Measurements from ENCODE around the gene IL31RA. TPM values are rescaled to one million over a fixed set of nuclear protein-coding genes. Genes with fewer than 3 reads are reported as not detected.

Gene IL31RA
- total RNA-seq, 1 experiment from 2014 or later, result 3.2 TPM

DNA sequence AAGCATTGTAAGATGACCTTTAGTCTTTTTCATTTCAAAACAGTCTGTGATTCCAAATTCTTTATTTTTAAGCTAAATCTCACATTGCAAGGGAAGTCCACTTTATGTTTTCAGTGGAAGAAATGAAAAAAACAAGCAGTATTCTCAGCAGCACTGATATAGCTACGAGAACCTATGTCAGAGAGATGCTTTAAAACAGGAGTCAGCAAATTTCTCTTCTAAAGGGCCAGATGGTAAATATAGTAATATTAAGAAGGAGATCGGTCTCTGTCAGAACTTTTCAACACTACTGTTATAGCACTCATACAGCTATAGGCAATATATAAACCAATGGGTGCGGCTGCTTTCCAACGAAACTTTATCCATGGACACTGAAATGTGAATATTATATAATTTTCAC lies 18.7 kb downstream of the IL31RA start:
- intact Hi-C loops (cut with micrococcal nuclease; ENCODE audit: unreplicated experiment), result no loop called here
- BruUV-seq (replicated peaks), result no TSS peak
- Mint-ChIP-seq H3K36me3 (ENCODE audit: insufficient read depth, unreplicated experiment) (peaks cover 3% of the 10 kb centered on the region), H3K27ac (ENCODE audit: unreplicated experiment) (no peak overlapping the region), H3K4me3 (ENCODE audit: low read depth, unreplicated experiment) (no peak overlapping the region), H3K4me1 (ENCODE audit: low read depth, unreplicated experiment) (peaks cover 7% of the 10 kb centered on the region), H3K9me3 (ENCODE audit: low read depth, unreplicated experiment) (no peaks in the 10 kb centered on the region), H3K27me3 (ENCODE audit: unreplicated experiment) (no peaks in the 10 kb centered on the region)
- CTCF ChIA-PET, result interaction anchor here (2.4 kb wide), 1 partner anchor 18 kb away, joined by 11 read pairs; the partner anchor contains the start of gene IL31RA
- no peak for DNase-seq
- no peak for TF ChIP-seq CTCF (IDR thresholded peaks at IDR 0.05; ENCODE audit: unreplicated experiment)

DNA sequence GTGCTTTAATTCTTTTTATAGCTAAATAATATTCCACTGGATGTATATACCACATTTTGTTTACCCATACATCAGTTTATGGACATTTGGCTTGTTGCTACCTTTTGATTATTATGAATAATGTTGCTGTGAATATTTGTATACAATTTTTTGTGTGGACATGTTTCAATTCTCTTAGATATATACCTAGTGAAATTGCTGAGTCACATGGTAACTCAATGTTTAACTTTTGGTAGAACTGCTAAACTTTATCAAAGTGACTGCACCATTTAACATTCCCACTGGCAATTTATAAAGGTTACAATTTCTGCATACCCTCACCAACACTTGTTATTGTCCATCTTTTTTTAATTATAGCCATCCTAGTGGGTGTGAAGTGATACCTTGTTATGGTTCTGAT lies 22.1 kb downstream of the IL31RA start:
- TF ChIP-seq CTCF (IDR thresholded peaks at IDR 0.05; ENCODE audit: unreplicated experiment), result no peak
- intact Hi-C loops (cut with micrococcal nuclease; ENCODE audit: unreplicated experiment), result no loop called here
- no peak overlapping the region for H3K27ac Mint-ChIP-seq (ENCODE audit: unreplicated experiment)
- H3K4me3 Mint-ChIP-seq (ENCODE audit: low read depth, unreplicated experiment), result no peak overlapping the region
- H3K9me3 Mint-ChIP-seq (ENCODE audit: low read depth, unreplicated experiment), result peaks cover 4% of the 10 kb centered on the region
- no peaks in the 10 kb centered on the region for H3K4me1 Mint-ChIP-seq (ENCODE audit: low read depth, unreplicated experiment)
- no peaks in the 10 kb centered on the region for H3K27me3 Mint-ChIP-seq (ENCODE audit: unreplicated experiment)
- DNase-seq, result no peak
- CTCF ChIA-PET, result no interaction called here
- H3K36me3 Mint-ChIP-seq (ENCODE audit: insufficient read depth, unreplicated experiment), result peaks cover 3% of the 10 kb centered on the region
- BruUV-seq (replicated peaks), result no TSS peak

GRCh38 chr5:55877655-55878054 lies 26.5 kb downstream of the IL31RA start:
- no peak for TF ChIP-seq CTCF (IDR thresholded peaks at IDR 0.05; ENCODE audit: unreplicated experiment)
- intact Hi-C loops (cut with micrococcal nuclease; ENCODE audit: unreplicated experiment), result no loop called here
- CTCF ChIA-PET, result no interaction called here

GRCh38 chr5:55880453-55880852 lies 29.3 kb downstream of the IL31RA start:
- Mint-ChIP-seq H3K4me3 (ENCODE audit: low read depth, unreplicated experiment) (no peak overlapping the region), H3K27ac (ENCODE audit: unreplicated experiment) (no peak overlapping the region), H3K27me3 (ENCODE audit: unreplicated experiment) (no peaks in the 10 kb centered on the region), H3K36me3 (ENCODE audit: insufficient read depth, unreplicated experiment) (no peaks in the 10 kb centered on the region), H3K4me1 (ENCODE audit: low read depth, unreplicated experiment) (peaks cover 17% of the 10 kb centered on the region), H3K9me3 (ENCODE audit: low read depth, unreplicated experiment) (peaks cover 4% of the 10 kb centered on the region)
- intact Hi-C loops (cut with micrococcal nuclease; ENCODE audit: unreplicated experiment), result no loop called here
- no TSS peak for BruUV-seq (replicated peaks)
- no peak for DNase-seq
- TF ChIP-seq CTCF (IDR thresholded peaks at IDR 0.05; ENCODE audit: unreplicated experiment), result no peak
- CTCF ChIA-PET, result interaction anchor here (0.6 kb wide), 1 partner anchor 1937 kb away, joined by 4 read pairs; no protein-coding TSS in a partner anchor

More at GRCh38 chr5:55877655-55878054, 26.5 kb downstream of the IL31RA start:
- no TSS peak for BruUV-seq (replicated peaks)
- Mint-ChIP-seq H3K4me3 (ENCODE audit: low read depth, unreplicated experiment) (no peak overlapping the region), H3K4me1 (ENCODE audit: low read depth, unreplicated experiment) (no peaks in the 10 kb centered on the region), H3K27me3 (ENCODE audit: unreplicated experiment) (no peaks in the 10 kb centered on the region), H3K9me3 (ENCODE audit: low read depth, unreplicated experiment) (peaks cover 4% of the 10 kb centered on the region), H3K27ac (ENCODE audit: unreplicated experiment) (no peak overlapping the region), H3K36me3 (ENCODE audit: insufficient read depth, unreplicated experiment) (no peaks in the 10 kb centered on the region)
- DNase-seq, result no peak

Data from Calu3 (cell line).